Neural progenitor cell (in vitro differentiated cells): Measurements from ENCODE around the gene OPCML. TPM values are rescaled to one million over a fixed set of nuclear protein-coding genes. Genes with fewer than 3 reads are reported as not detected.

ENCODE experiments used
- DNase-seq: peaks from one replicate; pipeline ENCODE4 v3.0.0-alpha.2; 2016; ENCODE audit warnings: low spot score
- H2AFZ ChIP-seq: fragments of 200-600 bp; sonication (generic); replicated peaks from 2 replicates; pipeline ENCODE4 v1.6.1; 2016; ENCODE audit warnings: antibody characterized with exemption
- H3F3A ChIP-seq: fragments of 200-600 bp; sonication (generic); 2 replicates; pipeline ENCODE4 v1.6.1; 2016; ENCODE audit warnings: antibody characterized with exemption, low read depth
- H3K27ac ChIP-seq: fragments of 200-600 bp; sonication (generic); 2 replicates; pipeline ENCODE4 v1.5.1; 2016; ENCODE audit warnings: mild to moderate bottlenecking
- H3K27me3 ChIP-seq: fragments of 200-600 bp; sonication (generic); 2 replicates; pipeline ENCODE4 v1.6.1; 2016; ENCODE audit warnings: mild to moderate bottlenecking, moderate library complexity
- H3K36me3 ChIP-seq: fragments of 200-600 bp; sonication (generic); 2 replicates; pipeline ENCODE4 v1.5.1; 2016
- H3K4me1 ChIP-seq: fragments of 200-600 bp; sonication (generic); 2 replicates; pipeline ENCODE4 v1.6.1; 2016; ENCODE audit warnings: mixed run types
- H3K4me2 ChIP-seq: fragments of 200-600 bp; sonication (generic); 2 replicates; pipeline ENCODE4 v1.6.1; 2016
- H3K4me3 ChIP-seq: fragments of 200-600 bp; sonication (generic); 2 replicates; pipeline ENCODE4 v1.5.1; 2016
- H3K79me2 ChIP-seq: fragments of 200-600 bp; sonication (generic); 2 replicates; pipeline ENCODE4 v1.6.1; 2016; ENCODE audit warnings: low read depth
- H3K9ac ChIP-seq: fragments of 200-600 bp; sonication (generic); 2 replicates; pipeline ENCODE4 v1.6.1; 2016
- H3K9me3 ChIP-seq: fragments of 200-600 bp; sonication (generic); 2 replicates; pipeline ENCODE4 v1.5.1; 2016; ENCODE audit warnings: low read depth
- H4K20me1 ChIP-seq: fragments of 200-600 bp; sonication (generic); 2 replicates; pipeline ENCODE4 v1.6.1; 2016; ENCODE audit warnings: low read depth
- H3K27ac Mint-ChIP-seq: 3 replicates; pipeline ENCODE4 v1.8.0; 2021; ENCODE audit warnings: mixed read lengths
- H3K27me3 Mint-ChIP-seq: 2 replicates; pipeline ENCODE4 v1.8.0; 2022; ENCODE audit warnings: low read depth, mild to moderate bottlenecking, inconsistent platforms, moderate library complexity, mixed read lengths; ENCODE audit not compliant: insufficient read depth
- H3K36me3 Mint-ChIP-seq: 3 replicates; pipeline ENCODE4 v1.8.0; 2021; ENCODE audit warnings: mixed read lengths
- H3K4me1 Mint-ChIP-seq: 3 replicates; pipeline ENCODE4 v1.8.0; 2021; ENCODE audit warnings: mixed read lengths
- H3K4me3 Mint-ChIP-seq: 3 replicates; pipeline ENCODE4 v1.8.0; 2021; ENCODE audit warnings: mild to moderate bottlenecking, moderate library complexity, mixed read lengths
- H3K9me3 Mint-ChIP-seq: 3 replicates; pipeline ENCODE4 v1.8.0; 2020; ENCODE audit warnings: mixed read lengths
- EZH2 ChIP-seq: fragments of 200-600 bp; sonication (generic); IDR thresholded peaks from 2 replicates; pipeline ENCODE4 v1.6.1; 2017; ENCODE audit warnings: antibody characterized with exemption, mild to moderate bottlenecking, moderate library complexity
- EZH2phosphoT487 ChIP-seq: fragments of 200-600 bp; sonication (generic); IDR thresholded peaks from 2 replicates; pipeline ENCODE4 v1.6.1; 2017; ENCODE audit warnings: antibody characterized with exemption
- total RNA-seq: library from RNA; depleted of rRNA; stranded (reverse); fragments of >200 nt; gene quantifications from 2 replicates; pipeline ENCODE4 v1.2.3, GENCODE V29; 2015; ENCODE audit warnings: low replicate concordance
- TF ChIP-seq, protein P1 (sequence below): fragments of 200-600 bp; sonication (generic); IDR thresholded peaks from 2 replicates; pipeline ENCODE4 v1.5.1; 2017; ENCODE audit warnings: antibody characterized with exemption, mild to moderate bottlenecking

Gene OPCML
- total RNA-seq, 1 donor from 2014 or later: 0.02 TPM

DNA sequence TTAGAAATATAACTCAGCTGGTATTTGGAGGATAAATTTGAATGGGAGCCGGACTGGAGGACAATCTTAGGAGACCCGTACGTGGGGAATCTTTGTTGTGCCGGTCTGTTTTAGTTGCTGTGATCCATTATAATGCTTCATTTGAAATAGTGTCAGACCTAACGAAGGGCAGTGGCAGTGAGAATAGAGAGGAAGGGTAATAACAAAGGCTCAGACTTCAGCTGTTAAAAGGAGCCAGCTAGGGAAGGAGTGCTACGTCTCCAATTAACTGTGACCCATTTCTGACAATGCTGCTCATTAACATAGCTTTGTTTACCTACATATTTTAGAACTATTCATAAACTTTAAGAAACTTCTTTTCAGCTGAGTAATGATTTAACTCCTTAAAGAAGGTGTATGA, 246.9 kb downstream of the OPCML start:
- Histone ChIP-seq H3K27ac (no peak overlapping the region), H3K79me2 (no peaks in the 10 kb centered on the region), H3K9me3 (no peaks in the 10 kb centered on the region), H3K9ac (no peak overlapping the region), H3K36me3 (no peaks in the 10 kb centered on the region), H3K4me1 (peaks cover 6% of the 10 kb centered on the region), H3K27me3 (no peaks in the 10 kb centered on the region), H3F3A (no peaks in the 10 kb centered on the region), H4K20me1 (no peaks in the 10 kb centered on the region), H3K4me3 (no peak overlapping the region), H2AFZ (no peak overlapping the region), H3K4me2 (peak overlapping the region; percentile 42)
- no peaks in the 10 kb centered on the region for H3K27me3 Mint-ChIP-seq
- H3K36me3 Mint-ChIP-seq: no peaks in the 10 kb centered on the region
- no peaks in the 10 kb centered on the region for H3K9me3 Mint-ChIP-seq
- H3K4me3 Mint-ChIP-seq: no peak overlapping the region
- no peak for DNase-seq
- H3K27ac Mint-ChIP-seq: no peak overlapping the region
- H3K4me1 Mint-ChIP-seq: no peaks in the 10 kb centered on the region
- TF ChIP-seq, protein P1, sequence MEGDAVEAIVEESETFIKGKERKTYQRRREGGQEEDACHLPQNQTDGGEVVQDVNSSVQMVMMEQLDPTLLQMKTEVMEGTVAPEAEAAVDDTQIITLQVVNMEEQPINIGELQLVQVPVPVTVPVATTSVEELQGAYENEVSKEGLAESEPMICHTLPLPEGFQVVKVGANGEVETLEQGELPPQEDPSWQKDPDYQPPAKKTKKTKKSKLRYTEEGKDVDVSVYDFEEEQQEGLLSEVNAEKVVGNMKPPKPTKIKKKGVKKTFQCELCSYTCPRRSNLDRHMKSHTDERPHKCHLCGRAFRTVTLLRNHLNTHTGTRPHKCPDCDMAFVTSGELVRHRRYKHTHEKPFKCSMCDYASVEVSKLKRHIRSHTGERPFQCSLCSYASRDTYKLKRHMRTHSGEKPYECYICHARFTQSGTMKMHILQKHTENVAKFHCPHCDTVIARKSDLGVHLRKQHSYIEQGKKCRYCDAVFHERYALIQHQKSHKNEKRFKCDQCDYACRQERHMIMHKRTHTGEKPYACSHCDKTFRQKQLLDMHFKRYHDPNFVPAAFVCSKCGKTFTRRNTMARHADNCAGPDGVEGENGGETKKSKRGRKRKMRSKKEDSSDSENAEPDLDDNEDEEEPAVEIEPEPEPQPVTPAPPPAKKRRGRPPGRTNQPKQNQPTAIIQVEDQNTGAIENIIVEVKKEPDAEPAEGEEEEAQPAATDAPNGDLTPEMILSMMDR: no peak
- TF ChIP-seq EZH2phosphoT487: no peak
- TF ChIP-seq EZH2: no peak

DNA sequence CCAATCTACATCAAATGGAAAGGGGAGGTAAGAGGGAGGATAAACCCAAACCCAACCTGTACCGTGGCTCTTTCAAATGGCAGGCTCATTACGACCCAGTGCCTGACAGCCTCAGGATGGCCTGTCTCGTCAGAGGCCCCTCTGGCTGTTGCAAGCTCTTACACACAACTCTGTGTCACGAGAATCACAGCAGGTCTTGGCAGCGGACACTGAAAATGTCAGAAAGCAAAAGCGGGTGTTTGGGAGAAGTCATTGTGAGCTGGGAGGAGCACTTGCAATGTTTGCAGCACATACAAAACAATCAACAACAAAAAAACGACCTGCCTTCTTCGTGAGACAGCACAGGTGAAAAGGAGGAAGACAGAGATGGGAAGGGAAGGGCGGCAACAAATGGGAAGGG, 248.1 kb downstream of the OPCML start:
- no peak overlapping the region for H3K27ac Mint-ChIP-seq
- Histone ChIP-seq H3K9ac (no peak overlapping the region), H3K9me3 (no peaks in the 10 kb centered on the region), H3K27me3 (no peaks in the 10 kb centered on the region), H3K4me2 (no peak overlapping the region), H3K4me1 (peaks cover 6% of the 10 kb centered on the region), H3F3A (no peaks in the 10 kb centered on the region), H3K4me3 (no peak overlapping the region), H3K36me3 (no peaks in the 10 kb centered on the region), H4K20me1 (no peaks in the 10 kb centered on the region), H2AFZ (no peak overlapping the region), H3K79me2 (no peaks in the 10 kb centered on the region), H3K27ac (no peak overlapping the region)
- no peak for DNase-seq
- H3K4me3 Mint-ChIP-seq: no peak overlapping the region
- no peaks in the 10 kb centered on the region for H3K9me3 Mint-ChIP-seq
- no peaks in the 10 kb centered on the region for H3K4me1 Mint-ChIP-seq
- TF ChIP-seq EZH2phosphoT487 (no peak), EZH2 (no peak)
- H3K27me3 Mint-ChIP-seq: no peaks in the 10 kb centered on the region
- H3K36me3 Mint-ChIP-seq: no peaks in the 10 kb centered on the region

DNA sequence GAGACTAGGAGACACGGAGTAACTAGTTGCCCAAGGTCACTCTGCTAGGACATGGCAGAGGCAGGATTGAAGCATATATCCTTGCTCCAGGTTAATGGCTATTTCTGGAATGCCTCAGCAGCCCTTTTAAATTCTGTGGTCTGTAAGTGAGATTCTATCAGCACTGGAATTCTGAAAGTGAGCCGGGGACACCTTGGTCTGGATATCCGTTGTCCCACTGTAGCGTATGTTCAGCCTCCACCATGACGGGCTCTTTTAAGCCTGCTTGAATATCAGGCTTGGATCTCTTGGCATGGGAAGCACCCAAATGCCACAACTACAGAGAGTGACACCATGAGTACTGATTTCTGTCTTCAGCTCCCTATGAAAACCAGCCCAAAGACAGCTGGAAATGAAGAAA, 254.4 kb downstream of the OPCML start:
- Histone ChIP-seq H3K4me3 (no peak overlapping the region), H3K4me1 (no peaks in the 10 kb centered on the region), H3K9ac (no peak overlapping the region), H3F3A (no peaks in the 10 kb centered on the region), H4K20me1 (no peaks in the 10 kb centered on the region), H3K9me3 (no peaks in the 10 kb centered on the region), H3K79me2 (no peaks in the 10 kb centered on the region), H3K27me3 (no peaks in the 10 kb centered on the region), H2AFZ (no peak overlapping the region), H3K4me2 (no peak overlapping the region), H3K27ac (no peak overlapping the region), H3K36me3 (no peaks in the 10 kb centered on the region)
- TF ChIP-seq, protein P1: no peak
- TF ChIP-seq EZH2: no peak
- no peak for TF ChIP-seq EZH2phosphoT487
- H3K4me1 Mint-ChIP-seq: no peaks in the 10 kb centered on the region
- no peaks in the 10 kb centered on the region for H3K36me3 Mint-ChIP-seq
- H3K9me3 Mint-ChIP-seq: no peaks in the 10 kb centered on the region
- no peak overlapping the region for H3K27ac Mint-ChIP-seq
- no peak overlapping the region for H3K4me3 Mint-ChIP-seq
- peaks cover 1% of the 10 kb centered on the region for H3K27me3 Mint-ChIP-seq
- no peak for DNase-seq

DNA sequence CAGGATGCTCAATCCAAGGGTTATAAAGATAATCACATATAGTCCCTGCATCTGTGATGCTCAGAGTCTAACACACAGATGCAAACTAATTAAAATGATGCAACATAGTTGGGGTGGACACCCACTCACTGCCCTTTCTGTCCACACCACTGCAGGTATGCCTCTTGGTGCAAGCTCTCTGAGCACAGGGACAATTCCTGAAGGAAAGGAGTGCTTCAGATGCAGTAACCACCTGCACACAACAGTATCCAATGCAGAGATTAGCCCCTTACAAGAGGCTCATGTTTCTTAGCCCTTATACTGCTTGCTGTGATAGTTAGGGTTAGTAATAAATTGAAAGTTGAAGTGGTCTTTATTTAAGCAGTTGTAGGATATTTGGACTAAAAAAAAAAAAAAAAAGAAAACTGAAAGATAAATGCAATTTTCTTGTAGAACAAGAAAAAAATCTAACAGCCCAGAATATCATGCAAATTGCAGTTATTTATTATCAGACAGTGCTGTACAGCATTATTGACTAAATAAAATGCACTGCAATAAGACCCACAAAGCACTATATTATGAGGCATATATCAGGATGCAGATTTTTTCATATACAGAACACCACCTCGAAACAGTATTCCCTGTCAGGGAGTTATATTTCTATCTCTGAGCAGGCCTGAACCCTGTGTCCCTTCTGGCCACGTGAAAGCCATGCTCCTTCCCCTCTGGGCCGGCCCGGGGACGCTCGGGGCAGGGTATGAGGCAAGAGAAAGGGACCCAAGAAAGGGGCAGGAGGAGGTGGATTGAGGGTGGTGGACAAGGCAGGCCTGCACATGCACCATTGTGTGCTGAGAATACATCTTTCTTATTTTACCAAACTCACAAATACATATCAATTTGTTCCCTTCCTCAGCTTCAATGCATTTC, 260.2 kb downstream of the OPCML start:
- H3F3A ChIP-seq: no peaks in the 10 kb centered on the region
- no peak overlapping the region for H3K9ac ChIP-seq
- Mint-ChIP-seq H3K4me3 (no peak overlapping the region), H3K27ac (no peak overlapping the region), H3K27me3 (peaks cover 5% of the 10 kb centered on the region), H3K9me3 (no peaks in the 10 kb centered on the region), H3K4me1 (no peaks in the 10 kb centered on the region), H3K36me3 (no peaks in the 10 kb centered on the region)
- no peak overlapping the region for H3K4me2 ChIP-seq
- H3K27ac ChIP-seq: no peak overlapping the region
- H3K9me3 ChIP-seq: no peaks in the 10 kb centered on the region
- no peak overlapping the region for H2AFZ ChIP-seq
- H3K27me3 ChIP-seq: no peaks in the 10 kb centered on the region
- H3K4me1 ChIP-seq: no peaks in the 10 kb centered on the region
- H4K20me1 ChIP-seq: no peaks in the 10 kb centered on the region
- no peaks in the 10 kb centered on the region for H3K36me3 ChIP-seq
- DNase-seq: no peak
- H3K4me3 ChIP-seq: no peak overlapping the region
- H3K79me2 ChIP-seq: no peaks in the 10 kb centered on the region
- TF ChIP-seq, protein P1: no peak
- no peak for TF ChIP-seq EZH2phosphoT487
- no peak for TF ChIP-seq EZH2
